HG02571 (cell line): Measurements from ENCODE around the gene STMN1.

Experiments
- ATAC-seq: cut with Tn5 transposase; IDR thresholded peaks from one replicate; pipeline ENCODE4 v1.9.1; 2021; ENCODE audit warnings: mild to moderate bottlenecking, moderate library complexity; ENCODE audit not compliant: unreplicated experiment

The STMN1 gene

GRCh38 chr1:25896266-25896665 is 10.0 kb downstream of the STMN1 start:
- ATAC-seq, result no peak

GRCh38 chr1:25895365-25895990 is 10.7 kb downstream of the STMN1 start:
- peak; percentile 84 for ATAC-seq

GRCh38 chr1:25893116-25893515 is 13.1 kb downstream of the STMN1 start:
- no peak for ATAC-seq

GRCh38 chr1:25891606-25892005 is 14.6 kb downstream of the STMN1 start:
- no peak for ATAC-seq

- ATAC-seq, result no peak
These were observed 15.8 kb downstream of the STMN1 start for GRCh38 chr1:25890239-25891034.

- ATAC-seq, result no peak
These were observed 16.7 kb downstream of the STMN1 start for GRCh38 chr1:25889470-25889869.

- ATAC-seq, result no peak
These were observed 17.7 kb downstream of the STMN1 start for GRCh38 chr1:25888426-25888987.

- no peak for ATAC-seq
These were observed 20.6 kb downstream of the STMN1 start for GRCh38 chr1:25885602-25886001.

GRCh38 chr1:25881266-25881665 is 25.0 kb downstream of the STMN1 start:
- ATAC-seq, result no peak

- no peak for ATAC-seq
These were observed 25.7 kb downstream of the STMN1 start for GRCh38 chr1:25880518-25880917.

- ATAC-seq, result no peak
These were observed 26.5 kb downstream of the STMN1 start for GRCh38 chr1:25879675-25880074.

- no peak for ATAC-seq
These were observed 27.5 kb downstream of the STMN1 start for GRCh38 chr1:25878690-25879089.

GRCh38 chr1:25877155-25877554 is 29.1 kb downstream of the STMN1 start:
- no peak for ATAC-seq

- ATAC-seq, result no peak
These were observed 29.5 kb downstream of the STMN1 start for GRCh38 chr1:25876693-25877077.

GRCh38 chr1:25875856-25876692 is 30.1 kb downstream of the STMN1 start:
- ATAC-seq, result no peak

GRCh38 chr1:25875154-25875855 is 30.9 kb downstream of the STMN1 start, which contains the start of gene PAQR7:
Gene PAQR7 (minus strand): TSS chr1:25875708. CDS start chr1:25863839, 11,869 bp downstream.
- ATAC-seq, result no peak

- ATAC-seq, result no peak
These were observed 31.5 kb downstream of the STMN1 start for GRCh38 chr1:25874635-25875153.

- no peak for ATAC-seq
These were observed 32.0 kb downstream of the STMN1 start for GRCh38 chr1:25874209-25874608.

- ATAC-seq, result no peak
These were observed 33.1 kb downstream of the STMN1 start for GRCh38 chr1:25873120-25873519.

- ATAC-seq, result no peak
These were observed 33.5 kb downstream of the STMN1 start for GRCh38 chr1:25872713-25873112.
